D721Med (cell line): ENCODE measurements around the gene VSNL1.

Experiments used
- DNase-seq: peaks from one replicate; pipeline ENCODE4 v3.0.0; 2011; ENCODE audit warnings: low spot score; ENCODE audit not compliant: insufficient read length
- FAIRE-seq: peaks from 2 replicates; lab custom pipeline; 2011; peaks lifted over from hg19 to GRCh38; lab: Jason Lieb, UNC
- CTCF ChIP-seq: IDR thresholded peaks from 2 replicates; pipeline ENCODE4 v1.5.1; 2012; ENCODE audit warnings: mild to moderate bottlenecking, control low read depth; ENCODE audit not compliant: insufficient read depth; ENCODE audit errors: missing control alignments

The VSNL1 gene

GRCh38 chr2:17640406-17640805 lies 99.9 kb downstream of the VSNL1 start:
- TF ChIP-seq CTCF = no peak
- DNase-seq = no peak
- FAIRE-seq = no peak

GRCh38 chr2:17643031-17643615 lies 102.6 kb downstream of the VSNL1 start:
- no peak for TF ChIP-seq CTCF
- FAIRE-seq (no peak), DNase-seq (no peak)

- DNase-seq = no peak
- no peak for TF ChIP-seq CTCF
- FAIRE-seq = no peak
Measured at GRCh38 chr2:17644997-17645720, 104.7 kb downstream of the VSNL1 start.

- FAIRE-seq = peak; percentile 81
- peak; percentile 93 for TF ChIP-seq CTCF
- peak; percentile 36 for DNase-seq
Measured at GRCh38 chr2:17646081-17646554, 105.6 kb downstream of the VSNL1 start.

- no peak for TF ChIP-seq CTCF
- no peak for FAIRE-seq
- DNase-seq = no peak
Measured at GRCh38 chr2:17646838-17647701, 106.6 kb downstream of the VSNL1 start.

- FAIRE-seq = no peak
- DNase-seq = no peak
- no peak for TF ChIP-seq CTCF
Measured at GRCh38 chr2:17648581-17648980, 108.1 kb downstream of the VSNL1 start.

GRCh38 chr2:17649026-17649425 lies 108.5 kb downstream of the VSNL1 start:
- no peak for TF ChIP-seq CTCF
- DNase-seq (no peak), FAIRE-seq (no peak)
